GM03348 (cell line): ENCODE data around the gene KEAP1.
A peak's percentile ranks its signal among the peaks of the same experiment; 100 is the strongest.
"Not testable (repeated sequence)": the region's sequence is repeated elsewhere in the genome, so short reads cannot be mapped to it uniquely, and the experiment has no call there.

Experiments used
- DNase-seq: peaks from one replicate; pipeline ENCODE4 v3.0.0; 2012; ENCODE audit warnings: low spot score

The KEAP1 gene

DNA sequence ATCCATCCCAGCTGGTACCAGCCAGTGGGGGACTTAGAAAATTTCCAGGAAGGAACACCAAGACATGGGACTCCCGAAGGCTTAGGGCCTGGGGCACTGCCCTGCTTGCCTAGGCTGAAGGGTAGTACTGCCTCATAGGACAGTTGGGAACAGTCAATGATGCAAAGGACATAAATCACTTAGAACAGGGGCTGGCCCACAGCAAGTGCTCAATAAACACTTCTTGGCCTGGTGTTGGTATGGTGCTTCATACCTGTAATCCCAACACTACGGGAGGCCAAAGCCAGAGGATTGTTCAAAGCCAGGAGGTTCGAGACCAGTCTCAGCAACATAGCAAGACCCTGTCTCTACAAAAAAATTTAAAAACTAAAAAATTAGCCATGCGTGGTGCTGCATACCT lies 5.8 kb downstream of the KEAP1 start:
- DNase-seq: no peak

DNA sequence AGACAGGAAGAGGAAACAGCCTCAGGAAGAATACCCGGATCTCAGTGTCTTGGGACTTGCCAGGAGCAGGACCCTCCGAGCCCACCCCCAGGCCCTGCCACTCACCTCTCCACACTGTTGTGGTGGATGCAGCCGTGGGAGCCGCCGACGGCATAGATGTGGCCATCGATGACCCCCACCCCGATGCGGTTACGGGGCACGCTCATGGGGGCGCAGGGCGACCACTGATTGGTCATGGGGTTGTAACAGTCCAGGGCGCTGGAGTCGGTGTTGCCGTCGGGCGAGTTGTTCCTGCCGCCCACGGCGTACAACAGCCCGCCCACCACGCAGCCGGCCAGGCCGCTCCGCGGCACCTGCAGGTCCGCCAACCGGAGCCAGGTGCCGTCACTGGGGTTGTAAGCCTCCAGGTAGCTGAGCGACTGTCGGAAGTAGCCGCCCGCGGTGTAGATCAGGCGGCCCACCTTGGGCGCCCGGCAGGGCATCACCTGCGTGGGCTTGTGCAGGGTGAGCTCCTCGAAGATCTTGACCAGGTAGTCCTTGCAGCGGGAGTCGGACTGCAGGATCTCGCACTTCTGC lies 11.6 kb downstream of the KEAP1 start:
- DNase-seq: no peak

- no peak for DNase-seq
Observed at GRCh38 chr19:10486551-10486950, 16.6 kb downstream of the KEAP1 start.

GRCh38 chr19:10478903-10479384 lies 24.2 kb downstream of the KEAP1 start:
- DNase-seq: peak; percentile 93

GRCh38 chr19:10478476-10478875 lies 24.7 kb downstream of the KEAP1 start:
- DNase-seq: no peak

DNA sequence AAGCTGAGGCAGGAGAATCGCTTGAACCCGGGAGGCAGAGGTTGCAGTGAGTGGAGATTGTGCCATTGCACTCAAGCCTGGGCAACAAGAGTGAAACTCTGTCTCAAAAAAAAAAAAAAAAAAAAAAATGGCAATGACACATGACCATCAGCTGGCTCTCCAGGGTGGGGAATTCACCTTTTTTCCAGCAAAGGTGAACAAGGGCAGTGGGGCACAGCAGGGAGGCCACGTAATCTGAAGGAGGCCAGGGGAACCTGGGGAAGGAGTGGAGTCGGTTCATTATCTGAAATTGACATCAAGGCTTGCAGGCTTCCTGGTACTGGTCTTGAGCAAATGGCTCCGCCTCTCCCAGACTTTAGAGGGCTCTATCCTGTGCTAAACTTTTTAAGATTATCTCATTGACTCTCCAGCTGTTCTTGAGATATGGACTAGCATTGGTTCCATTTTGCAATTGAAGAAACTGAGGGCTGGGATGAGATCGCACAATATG lies 28.1 kb downstream of the KEAP1 start:
- no peak for DNase-seq

- DNase-seq: no peak
Observed at GRCh38 chr19:10473192-10473591, 30.0 kb downstream of the KEAP1 start.

GRCh38 chr19:10471909-10472308 lies 31.2 kb downstream of the KEAP1 start:
- DNase-seq: peak; percentile 36

DNA sequence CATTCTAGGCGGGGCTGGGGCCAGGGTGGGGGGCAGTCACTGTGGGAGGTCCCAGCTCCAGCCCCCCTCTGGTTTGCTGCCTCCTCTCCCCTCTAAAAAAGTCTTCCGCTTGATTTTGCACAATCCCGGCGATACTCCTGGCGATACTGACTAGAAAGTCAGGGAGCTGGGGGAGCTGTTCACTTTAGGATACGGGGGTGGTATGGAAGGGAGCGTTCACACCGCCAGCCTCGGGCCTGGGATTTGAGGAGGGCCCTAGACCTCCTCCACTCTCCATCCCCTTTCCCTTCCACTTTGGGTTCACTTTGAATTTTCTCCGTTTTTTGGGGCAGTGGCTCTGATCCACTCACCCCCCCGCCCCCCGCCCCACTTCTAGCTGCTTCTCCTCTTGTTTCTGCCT lies 35.0 kb downstream of the KEAP1 start:
- no peak for DNase-seq

GRCh38 chr19:10467104-10467706 lies 36.0 kb downstream of the KEAP1 start:
- DNase-seq: no peak

DNA sequence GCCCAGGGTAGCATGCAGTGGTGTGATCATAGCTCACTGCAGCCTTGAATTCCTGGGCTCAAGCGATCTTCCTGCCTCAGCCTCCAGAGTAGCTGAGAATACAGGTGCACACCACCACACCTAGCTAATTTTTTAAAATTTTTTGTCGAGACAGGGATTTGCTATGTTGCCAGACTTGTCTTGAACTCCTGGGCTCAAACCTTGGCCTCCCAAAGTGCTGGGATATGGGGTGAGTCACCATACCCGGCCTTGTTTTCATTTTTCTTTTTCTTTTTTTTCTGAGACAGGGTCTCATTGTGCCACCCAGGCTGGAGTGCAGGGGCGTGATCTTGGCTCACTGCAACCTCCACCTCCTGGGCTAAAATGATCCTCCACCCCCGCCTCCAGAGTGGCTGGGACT lies 38.7 kb downstream of the KEAP1 start:
- no peak for DNase-seq

DNA sequence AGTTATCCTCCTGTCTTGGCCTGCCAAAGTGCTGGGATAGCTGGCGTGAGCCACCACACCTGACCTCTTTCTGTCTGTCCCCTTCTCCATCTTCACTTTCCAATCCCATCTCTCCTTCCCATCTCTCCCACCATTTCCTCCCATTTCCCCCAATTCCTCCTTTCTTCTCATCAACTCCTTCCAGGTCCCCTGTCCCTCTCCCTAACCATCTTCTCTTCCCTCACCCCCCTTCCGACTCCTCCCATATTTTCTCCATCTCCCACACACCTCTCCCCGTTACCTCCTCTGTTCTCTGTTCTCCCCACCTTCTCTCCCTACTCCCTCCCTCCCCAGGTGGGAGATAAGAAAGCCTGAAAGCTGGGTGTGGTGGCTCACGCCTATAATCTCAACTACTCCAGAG lies 40.6 kb downstream of the KEAP1 start:
- DNase-seq: no peak

- DNase-seq: not testable (repeated sequence)
Observed at GRCh38 chr19:10462042-10462441, 41.1 kb downstream of the KEAP1 start.

- peak; percentile 97 for DNase-seq
Observed at GRCh38 chr19:10461047-10461949, 41.9 kb downstream of the KEAP1 start.

DNA sequence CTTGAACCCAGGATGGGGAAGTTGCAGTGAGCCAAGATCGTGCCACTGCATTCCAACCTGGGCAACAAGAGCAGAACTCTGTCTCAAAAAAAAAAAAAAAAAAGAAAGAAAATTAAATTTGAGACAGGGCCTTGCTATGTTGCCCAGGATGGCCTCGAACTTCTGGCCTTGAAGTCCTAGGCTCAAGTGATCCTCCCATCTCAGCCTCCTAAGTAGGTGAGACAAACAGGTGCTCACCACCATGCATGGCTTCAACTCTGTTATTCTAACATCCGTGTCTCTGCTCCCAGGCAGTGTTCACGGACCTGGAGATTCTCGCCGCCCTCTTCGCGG lies 42.5 kb downstream of the KEAP1 start:
- DNase-seq: no peak

DNA sequence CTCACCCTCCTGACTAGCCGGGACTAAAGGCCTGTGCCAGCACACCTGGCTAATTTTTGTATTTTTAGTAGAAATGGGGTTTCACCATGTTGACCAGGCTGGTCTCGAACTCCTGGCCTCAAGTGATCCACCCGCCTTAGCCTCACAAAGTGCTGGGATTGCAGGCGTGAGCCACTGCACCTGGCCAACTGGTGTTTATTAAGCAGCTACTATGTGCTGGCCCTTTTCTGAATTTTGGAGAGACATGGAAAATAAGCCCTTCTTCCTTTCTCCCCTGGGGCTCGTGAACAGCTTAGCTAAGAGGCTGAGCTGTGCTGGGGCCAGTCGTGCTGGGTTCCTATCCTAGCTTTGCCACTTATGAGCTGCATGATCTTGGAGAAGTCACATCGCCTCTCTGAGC lies 44.4 kb downstream of the KEAP1 start:
- not testable (repeated sequence) for DNase-seq

DNA sequence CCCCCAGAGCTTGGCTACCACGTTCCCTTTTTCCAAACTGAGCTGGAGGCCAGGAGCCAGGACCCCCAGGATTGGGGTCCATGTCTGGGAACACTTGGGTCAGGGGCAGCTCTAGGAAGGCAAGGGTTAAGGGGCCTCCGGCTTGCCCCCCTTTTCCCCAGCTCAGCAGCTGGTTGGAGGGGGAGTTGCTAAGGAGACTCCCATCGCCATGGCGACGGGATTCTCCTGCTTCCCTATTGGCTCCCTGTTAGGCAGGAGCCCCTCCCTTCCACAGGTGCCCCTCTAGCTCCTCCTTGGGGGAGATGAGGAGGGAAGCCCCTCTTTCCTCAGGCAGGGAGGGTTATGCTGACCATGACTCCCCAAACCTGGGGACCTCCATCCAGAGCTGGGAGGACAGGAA lies 48.9 kb downstream of the KEAP1 start:
- no peak for DNase-seq

DNA sequence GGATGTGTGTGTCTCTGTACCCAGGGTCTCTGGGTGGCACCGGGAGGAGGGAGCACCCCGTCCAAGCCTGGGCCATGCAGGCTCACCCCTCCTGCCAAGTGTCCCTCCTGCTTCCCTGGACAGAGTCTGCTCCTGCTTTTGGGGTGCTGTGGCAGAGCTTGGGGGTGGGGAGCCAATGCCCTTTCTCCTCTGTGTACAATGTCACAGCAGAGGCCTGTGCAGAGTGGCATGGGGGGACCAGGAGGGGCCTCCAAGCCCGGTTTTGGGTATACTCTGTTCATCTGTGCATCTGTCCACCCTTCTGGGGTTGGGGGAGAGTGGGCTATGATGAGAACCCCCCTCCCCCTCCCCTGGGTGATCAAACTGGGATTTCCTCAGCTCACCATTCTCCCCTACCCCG lies 49.3 kb downstream of the KEAP1 start:
- DNase-seq: no peak

DNA sequence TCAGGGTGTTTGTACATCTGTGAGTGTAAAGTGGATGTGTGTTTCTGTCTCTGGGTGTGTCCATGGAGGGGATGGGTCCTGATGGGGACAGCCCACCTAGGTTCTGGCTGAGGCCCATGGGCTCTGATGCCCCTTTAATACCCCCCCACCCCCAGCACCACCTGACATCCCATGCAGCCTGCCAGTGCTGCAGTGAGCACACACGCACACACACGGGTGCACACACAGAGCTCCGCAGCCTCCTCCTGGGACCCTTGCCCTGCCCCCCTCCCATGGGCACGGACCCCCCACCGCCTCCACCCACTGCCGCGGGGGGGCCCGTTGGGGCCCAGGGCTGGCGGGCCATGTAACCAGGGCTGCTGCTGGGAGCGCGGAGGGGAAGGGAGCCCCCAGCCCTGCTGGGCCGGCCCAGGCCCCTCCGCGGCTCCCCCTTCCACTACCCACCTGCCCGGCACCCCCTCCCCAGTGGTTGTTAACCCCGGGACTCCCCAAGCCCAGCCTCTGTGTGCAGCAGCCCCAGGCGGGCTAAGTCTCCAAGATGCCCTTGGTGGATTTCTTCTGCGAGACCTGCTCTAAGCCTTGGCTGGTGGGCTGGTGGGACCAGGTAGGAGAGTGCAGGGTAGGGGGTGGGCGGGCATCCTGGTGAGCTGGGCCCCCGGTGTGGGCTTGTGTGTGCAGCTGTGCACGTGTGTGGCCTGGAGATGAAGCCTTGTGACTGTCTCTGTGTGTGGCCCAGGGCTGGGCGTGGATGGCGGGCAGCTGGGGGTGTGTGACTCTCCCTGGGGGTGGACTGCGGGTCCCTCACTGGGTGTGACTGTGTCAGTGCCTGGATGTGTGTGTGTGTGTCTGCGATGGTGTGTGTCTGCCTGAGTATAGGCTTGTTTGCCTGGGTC lies 50.2 kb downstream of the KEAP1 start:
- no peak for DNase-seq

GRCh38 chr19:10450853-10451609 lies 52.1 kb downstream of the KEAP1 start:
- DNase-seq: no peak

GRCh38 chr19:10450191-10450852 lies 52.8 kb downstream of the KEAP1 start:
- no peak for DNase-seq
